Kidney (tissue), 14 donors: ENCODE results near the gene TRRAP. TPM values are rescaled to one million over a fixed set of nuclear protein-coding genes. Genes with fewer than 3 reads are reported as not detected.
A peak's percentile ranks its signal among the peaks of the same experiment; 100 is the strongest.

Experiments
- DNase-seq, 5 donors: peaks; one replicate each; pipeline ENCODE4 v3.0.0-alpha.2; 2013 to 2020
- FAIRE-seq: peaks from 2 replicates; lab custom pipeline; 2012; peaks lifted over from hg19 to GRCh38; lab: Jason Lieb, UNC
- H3K27ac ChIP-seq, 2 donors: one replicate each; pipeline ENCODE4 v1.7.0; 2013; ENCODE audit warnings: low read depth in 2 of 2, low read length in 2 of 2, inconsistent platforms in 1 of 2
- H3K27me3 ChIP-seq: one replicate; pipeline ENCODE4 v1.7.1; 2013; ENCODE audit warnings: low read length, inconsistent platforms; ENCODE audit not compliant: control insufficient read depth, insufficient read depth
- H3K36me3 ChIP-seq, 3 donors: one replicate each; pipeline versions ENCODE4 v1.7.0 to v1.7.1; 2013; ENCODE audit warnings: low read length in 3 of 3, control low read depth in 1 of 3, inconsistent platforms in 1 of 3; ENCODE audit not compliant: insufficient read depth in 3 of 3, control insufficient read depth in 2 of 3
- H3K4me1 ChIP-seq, 3 donors: one replicate each; pipeline versions ENCODE4 v1.7.0 to v1.7.1; 2013; ENCODE audit warnings: low read length in 3 of 3, inconsistent platforms in 1 of 3, low read depth in 1 of 3; ENCODE audit not compliant: control insufficient read depth in 2 of 3, insufficient read depth in 2 of 3
- H3K4me3 ChIP-seq, 3 donors: one replicate each; pipeline versions ENCODE4 v1.7.0 to v1.8.1; 2013; ENCODE audit warnings: low read length in 3 of 3, control low read depth in 1 of 3, inconsistent platforms in 1 of 3
- H3K9ac ChIP-seq, 3 donors: one replicate each; pipeline versions ENCODE4 v1.7.0 to v1.7.1; 2013; ENCODE audit warnings: low read length in 3 of 3, control low read depth in 1 of 3, inconsistent platforms in 1 of 3
- H3K9me3 ChIP-seq, 3 donors: one replicate each; pipeline versions ENCODE4 v1.7.0 to v1.7.1; 2013; ENCODE audit warnings: low read length in 3 of 3, control low read depth in 1 of 3, inconsistent platforms in 1 of 3; ENCODE audit not compliant: control insufficient read depth in 2 of 3, insufficient read depth in 1 of 3
- intact Hi-C: fragments of 100-400 bp; cut with DNase I; formaldehyde crosslinking; loops from one replicate; pipeline ENCODE4 v1.11.1; 2022
- polyA plus RNA-seq: library from polyadenylated mRNA; stranded (reverse); fragments of 350-450 nt; fragmentation: Illumina TruSeq; extraction: RNeasy Lipid Tissue Mini Kit (QIAGEN cat#74804); gene quantifications from one replicate; pipeline ENCODE4 v1.2.3, GENCODE V29; 2014; ENCODE audit warnings: low read depth, low replicate concordance; ENCODE audit not compliant: insufficient read depth
- total RNA-seq: library from RNA; stranded (reverse); fragmentation: NEBNext Ultra II Directional; extraction: Animal tissue kit (Norgen Biotek cat#: 25700); gene quantifications from one replicate; pipeline ENCODE4 v1.2.1, GENCODE V29; 2021
- TF ChIP-seq, protein P1 (sequence below): IDR thresholded peaks from 3 replicates; pipeline ENCODE4 v1.5.1; 2012; ENCODE audit warnings: mild to moderate bottlenecking, moderate library complexity, borderline replicate concordance; ENCODE audit not compliant: insufficient read depth; ENCODE audit errors: extremely low read depth
- donor health status: control.
- donor health status: control.
- donor health status: control.
- donor health status: control.
- donor health status: control.
- donor health status: DM: yes; HTN: yes; CAD: no.
- donor health status: Normal renal cell carcinoma (clear cell type).

Gene TRRAP
- total and polyA plus RNA-seq, 2 donors from 2014 or later, result 7.0 to 47.7 TPM

DNA sequence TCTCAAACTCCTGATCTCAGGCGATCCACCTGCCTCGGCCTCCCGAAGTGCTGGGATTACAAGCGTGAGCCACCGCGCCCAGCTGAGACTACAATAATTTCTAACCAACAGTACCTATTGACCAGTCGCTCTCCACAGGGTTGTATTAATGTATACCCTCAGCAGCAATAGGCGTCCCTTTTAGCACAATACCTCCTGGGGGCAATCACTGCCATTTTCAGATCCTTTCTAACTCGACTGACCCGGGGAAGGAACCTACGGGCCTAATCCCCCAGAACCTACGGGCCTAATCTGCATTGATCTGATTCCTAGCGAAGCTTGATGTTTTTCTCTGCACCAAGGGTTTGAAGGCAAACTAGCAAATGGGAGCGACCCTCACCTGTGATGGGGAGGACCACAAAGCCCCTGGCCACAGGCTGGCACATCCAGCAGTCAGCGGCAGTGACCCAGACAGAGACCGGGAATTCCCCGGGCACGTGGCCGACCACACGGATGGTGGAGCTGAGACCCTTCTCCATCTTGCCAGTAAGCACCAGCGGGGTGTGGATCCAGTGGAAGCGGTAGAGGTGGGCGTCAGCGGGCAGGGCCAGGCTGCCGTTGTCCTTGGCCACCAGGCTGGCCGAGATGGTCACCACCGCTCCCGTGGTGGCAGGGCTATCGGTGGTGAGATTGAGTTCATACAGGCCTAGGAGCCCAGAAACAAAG, 15.5 kb upstream of the TRRAP start:
- Histone ChIP-seq H3K9me3 (no peaks in the 10 kb centered on the region), H3K27me3 (no peaks in the 10 kb centered on the region), H3K4me1 (peaks cover 0 to 3% (median 0%) of the 10 kb centered on the region in 3 donors), H3K9ac (no peak overlapping the region), H3K36me3 (no peaks in the 10 kb centered on the region), H3K4me3 (no peak overlapping the region), H3K27ac (no peak overlapping the region)
- intact Hi-C loops, result no loop called here
- TF ChIP-seq, protein P1, sequence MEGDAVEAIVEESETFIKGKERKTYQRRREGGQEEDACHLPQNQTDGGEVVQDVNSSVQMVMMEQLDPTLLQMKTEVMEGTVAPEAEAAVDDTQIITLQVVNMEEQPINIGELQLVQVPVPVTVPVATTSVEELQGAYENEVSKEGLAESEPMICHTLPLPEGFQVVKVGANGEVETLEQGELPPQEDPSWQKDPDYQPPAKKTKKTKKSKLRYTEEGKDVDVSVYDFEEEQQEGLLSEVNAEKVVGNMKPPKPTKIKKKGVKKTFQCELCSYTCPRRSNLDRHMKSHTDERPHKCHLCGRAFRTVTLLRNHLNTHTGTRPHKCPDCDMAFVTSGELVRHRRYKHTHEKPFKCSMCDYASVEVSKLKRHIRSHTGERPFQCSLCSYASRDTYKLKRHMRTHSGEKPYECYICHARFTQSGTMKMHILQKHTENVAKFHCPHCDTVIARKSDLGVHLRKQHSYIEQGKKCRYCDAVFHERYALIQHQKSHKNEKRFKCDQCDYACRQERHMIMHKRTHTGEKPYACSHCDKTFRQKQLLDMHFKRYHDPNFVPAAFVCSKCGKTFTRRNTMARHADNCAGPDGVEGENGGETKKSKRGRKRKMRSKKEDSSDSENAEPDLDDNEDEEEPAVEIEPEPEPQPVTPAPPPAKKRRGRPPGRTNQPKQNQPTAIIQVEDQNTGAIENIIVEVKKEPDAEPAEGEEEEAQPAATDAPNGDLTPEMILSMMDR, result no peak
- FAIRE-seq (no peak), DNase-seq (peak in 1 of 5 donors; percentile 54)

DNA sequence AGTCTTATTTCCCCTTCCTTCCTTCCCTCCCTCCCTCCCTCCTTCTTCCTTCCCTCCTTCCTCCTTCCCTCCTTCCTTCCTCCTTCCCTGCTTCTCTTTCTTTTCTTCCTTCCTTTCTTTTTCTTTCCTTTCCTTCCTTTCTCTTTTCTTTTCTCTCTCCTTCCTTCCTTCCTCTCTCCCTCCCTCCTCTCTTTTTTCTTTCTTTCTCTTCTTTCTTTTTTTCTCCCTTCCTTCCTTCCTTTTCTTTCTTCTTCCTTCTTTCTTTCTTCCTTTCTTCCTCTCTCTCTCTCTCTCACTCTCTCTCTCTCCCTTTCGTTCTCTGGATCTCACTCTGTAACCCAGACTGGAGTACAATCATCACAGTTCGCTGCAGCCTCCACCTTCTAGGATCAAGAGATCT, 14.7 kb upstream of the TRRAP start:
- Histone ChIP-seq H3K9me3 (no peaks in the 10 kb centered on the region), H3K4me3 (no peak overlapping the region), H3K27me3 (peaks cover 2% of the 10 kb centered on the region), H3K36me3 (no peaks in the 10 kb centered on the region), H3K9ac (no peak overlapping the region), H3K4me1 (peaks cover 0 to 3% (median 0%) of the 10 kb centered on the region in 3 donors), H3K27ac (no peak overlapping the region)
- DNase-seq (no peak), FAIRE-seq (no peak)
- intact Hi-C loops, result no loop called here
- TF ChIP-seq, protein P1, result no peak

DNA sequence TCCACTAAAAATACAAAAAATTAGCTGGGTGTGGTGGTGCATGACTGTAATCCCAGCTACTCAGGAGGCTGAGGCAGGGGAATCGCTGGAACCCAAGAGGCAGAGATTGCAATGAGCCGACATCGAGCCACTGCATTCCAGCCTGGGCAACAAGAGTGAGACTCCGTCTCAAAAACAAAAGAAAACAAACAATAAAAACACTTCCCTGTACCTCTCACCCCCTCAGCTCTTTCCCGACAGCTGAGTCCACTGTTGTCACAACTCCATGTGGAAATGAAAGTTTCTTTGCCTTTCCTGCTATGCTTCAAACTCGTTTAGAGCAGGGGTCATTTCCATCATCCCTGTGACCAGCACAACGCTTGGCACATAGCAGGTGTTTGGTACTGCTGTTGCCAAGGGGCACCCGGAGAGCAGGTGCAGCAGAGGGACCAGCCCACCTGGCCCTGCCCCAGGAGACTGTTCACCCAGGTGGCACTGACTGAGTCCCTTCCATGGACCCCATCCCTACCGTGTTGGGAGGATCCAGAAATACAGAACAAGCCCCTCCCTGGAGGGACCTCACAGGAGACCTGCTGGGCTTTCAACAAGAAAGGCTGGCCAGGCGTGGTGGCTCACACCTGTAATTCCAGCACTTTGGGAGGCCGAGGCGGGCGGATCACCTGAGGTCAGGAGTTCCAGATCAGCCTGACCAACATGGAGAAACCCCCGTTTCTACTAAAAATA, 13.4 kb upstream of the TRRAP start:
- Histone ChIP-seq H3K27ac (no peak overlapping the region), H3K4me3 (no peak overlapping the region), H3K9ac (no peak overlapping the region), H3K4me1 (peaks cover 0 to 3% (median 0%) of the 10 kb centered on the region in 3 donors), H3K9me3 (no peaks in the 10 kb centered on the region), H3K36me3 (no peaks in the 10 kb centered on the region), H3K27me3 (peaks cover 5% of the 10 kb centered on the region)
- DNase-seq (peak in 1 of 5 donors; percentile 58), FAIRE-seq (no peak)
- intact Hi-C loops, result no loop called here
- TF ChIP-seq, protein P1, result no peak
